ENCODE data around the gene OOEP.

Gene OOEP

GRCh38 chr6:73364121-73364520 is 5.6 kb downstream of the OOEP start:
- Histone ChIP-seq H3K4me1 (ENCODE audit: control insufficient read depth, insufficient read depth, low read length) (no peaks in the 10 kb centered on the region), H3K9ac (ENCODE audit: low read depth, low read length) (no peak overlapping the region), H3K27me3 (ENCODE audit: control insufficient read depth, insufficient read depth, low read length) (no peaks in the 10 kb centered on the region), H3K4me3 (ENCODE audit: low read depth, low read length) (no peak overlapping the region), H3K9me3 (ENCODE audit: control insufficient read depth, insufficient read depth, low read length) (no peaks in the 10 kb centered on the region), H3K36me3 (ENCODE audit: control insufficient read depth, insufficient read depth, low read length) (no peaks in the 10 kb centered on the region)

GRCh38 chr6:73363537-73363875 is 6.2 kb downstream of the OOEP start:
- no peak overlapping the region for H3K4me3 ChIP-seq (ENCODE audit: low read depth, low read length)
- H3K9ac ChIP-seq (ENCODE audit: low read depth, low read length) = no peak overlapping the region
- H3K36me3 ChIP-seq (ENCODE audit: control insufficient read depth, insufficient read depth, low read length) = no peaks in the 10 kb centered on the region
- H3K27me3 ChIP-seq (ENCODE audit: control insufficient read depth, insufficient read depth, low read length) = no peaks in the 10 kb centered on the region
- H3K4me1 ChIP-seq (ENCODE audit: control insufficient read depth, insufficient read depth, low read length) = no peaks in the 10 kb centered on the region
- no peaks in the 10 kb centered on the region for H3K9me3 ChIP-seq (ENCODE audit: control insufficient read depth, insufficient read depth, low read length)

GRCh38 chr6:73362869-73363536 is 6.7 kb downstream of the OOEP start:
- Histone ChIP-seq H3K36me3 (ENCODE audit: control insufficient read depth, insufficient read depth, low read length) (no peaks in the 10 kb centered on the region), H3K4me3 (ENCODE audit: low read depth, low read length) (no peak overlapping the region), H3K27me3 (ENCODE audit: control insufficient read depth, insufficient read depth, low read length) (no peaks in the 10 kb centered on the region), H3K9ac (ENCODE audit: low read depth, low read length) (no peak overlapping the region), H3K9me3 (ENCODE audit: control insufficient read depth, insufficient read depth, low read length) (no peaks in the 10 kb centered on the region), H3K4me1 (ENCODE audit: control insufficient read depth, insufficient read depth, low read length) (no peaks in the 10 kb centered on the region)

- Histone ChIP-seq H3K4me1 (ENCODE audit: control insufficient read depth, insufficient read depth, low read length) (no peaks in the 10 kb centered on the region), H3K4me3 (ENCODE audit: low read depth, low read length) (no peak within 1 kb of the TSS), H3K36me3 (ENCODE audit: control insufficient read depth, insufficient read depth, low read length) (no peaks in the 10 kb centered on the region), H3K9me3 (ENCODE audit: control insufficient read depth, insufficient read depth, low read length) (no peaks in the 10 kb centered on the region), H3K9ac (ENCODE audit: low read depth, low read length) (no peak within 1 kb of the TSS), H3K27me3 (ENCODE audit: control insufficient read depth, insufficient read depth, low read length) (no peaks in the 10 kb centered on the region)
Measured at GRCh38 chr6:73362358-73362757, 7.3 kb downstream of the OOEP start, which contains the start of gene KHDC3L. Gene KHDC3L (plus strand): TSS chr6:73362658. CDS start chr6:73362730, 72 bp downstream.

- Histone ChIP-seq H3K9me3 (ENCODE audit: control insufficient read depth, insufficient read depth, low read length) (no peaks in the 10 kb centered on the region), H3K27me3 (ENCODE audit: control insufficient read depth, insufficient read depth, low read length) (no peaks in the 10 kb centered on the region)
Measured at GRCh38 chr6:73353636-73354593, 15.8 kb downstream of the OOEP start, which contains the start of gene DPPA5. Gene DPPA5 (minus strand): TSS chr6:73354276. CDS start chr6:73354225, 51 bp downstream.

GRCh38 chr6:73349311-73349710 is 20.4 kb downstream of the OOEP start:
- Histone ChIP-seq H3K36me3 (ENCODE audit: control insufficient read depth, insufficient read depth, low read length) (no peaks in the 10 kb centered on the region), H3K9me3 (ENCODE audit: control insufficient read depth, insufficient read depth, low read length) (no peaks in the 10 kb centered on the region), H3K27me3 (ENCODE audit: control insufficient read depth, insufficient read depth, low read length) (no peaks in the 10 kb centered on the region), H3K9ac (ENCODE audit: low read depth, low read length) (peak overlapping the region; percentile 65), H3K4me1 (ENCODE audit: control insufficient read depth, insufficient read depth, low read length) (peaks cover 10% of the 10 kb centered on the region), H3K4me3 (ENCODE audit: low read depth, low read length) (no peak overlapping the region)

More at GRCh38 chr6:73353636-73354593, 15.8 kb downstream of the OOEP start, which contains the start of gene DPPA5:
- peaks cover 9% of the 10 kb centered on the region for H3K4me1 ChIP-seq (ENCODE audit: control insufficient read depth, insufficient read depth, low read length)
- no peak within 1 kb of the TSS for H3K4me3 ChIP-seq (ENCODE audit: low read depth, low read length)
- H3K9ac ChIP-seq (ENCODE audit: low read depth, low read length) = no peak within 1 kb of the TSS
- H3K36me3 ChIP-seq (ENCODE audit: control insufficient read depth, insufficient read depth, low read length) = no peaks in the 10 kb centered on the region

GRCh38 chr6:73348550-73349204 is 21.0 kb downstream of the OOEP start:
- peak overlapping the region; percentile 32 for H3K9ac ChIP-seq (ENCODE audit: low read depth, low read length)
- H3K27me3 ChIP-seq (ENCODE audit: control insufficient read depth, insufficient read depth, low read length) = no peaks in the 10 kb centered on the region
- no peaks in the 10 kb centered on the region for H3K36me3 ChIP-seq (ENCODE audit: control insufficient read depth, insufficient read depth, low read length)
- H3K4me3 ChIP-seq (ENCODE audit: low read depth, low read length) = no peak overlapping the region
- no peaks in the 10 kb centered on the region for H3K9me3 ChIP-seq (ENCODE audit: control insufficient read depth, insufficient read depth, low read length)
- peaks cover 10% of the 10 kb centered on the region for H3K4me1 ChIP-seq (ENCODE audit: control insufficient read depth, insufficient read depth, low read length)

GRCh38 chr6:73343164-73343563 is 26.5 kb downstream of the OOEP start:
- H3K36me3 ChIP-seq (ENCODE audit: control insufficient read depth, insufficient read depth, low read length) = no peaks in the 10 kb centered on the region
- no peak overlapping the region for H3K4me3 ChIP-seq (ENCODE audit: low read depth, low read length)

GRCh38 chr6:73342174-73342573 is 27.5 kb downstream of the OOEP start:
- Histone ChIP-seq H3K36me3 (ENCODE audit: control insufficient read depth, insufficient read depth, low read length) (no peaks in the 10 kb centered on the region), H3K9ac (ENCODE audit: low read depth, low read length) (no peak overlapping the region), H3K9me3 (ENCODE audit: control insufficient read depth, insufficient read depth, low read length) (no peaks in the 10 kb centered on the region), H3K27me3 (ENCODE audit: control insufficient read depth, insufficient read depth, low read length) (no peaks in the 10 kb centered on the region), H3K4me1 (ENCODE audit: control insufficient read depth, insufficient read depth, low read length) (no peaks in the 10 kb centered on the region), H3K4me3 (ENCODE audit: low read depth, low read length) (no peak overlapping the region)

More at GRCh38 chr6:73343164-73343563, 26.5 kb downstream of the OOEP start:
- Histone ChIP-seq H3K9me3 (ENCODE audit: control insufficient read depth, insufficient read depth, low read length) (no peaks in the 10 kb centered on the region), H3K9ac (ENCODE audit: low read depth, low read length) (no peak overlapping the region), H3K4me1 (ENCODE audit: control insufficient read depth, insufficient read depth, low read length) (peaks cover 1% of the 10 kb centered on the region), H3K27me3 (ENCODE audit: control insufficient read depth, insufficient read depth, low read length) (no peaks in the 10 kb centered on the region)

GRCh38 chr6:73341335-73341734 is 28.4 kb downstream of the OOEP start:
- no peaks in the 10 kb centered on the region for H3K4me1 ChIP-seq (ENCODE audit: control insufficient read depth, insufficient read depth, low read length)
- H3K9me3 ChIP-seq (ENCODE audit: control insufficient read depth, insufficient read depth, low read length) = no peaks in the 10 kb centered on the region
- no peaks in the 10 kb centered on the region for H3K27me3 ChIP-seq (ENCODE audit: control insufficient read depth, insufficient read depth, low read length)
- no peak overlapping the region for H3K4me3 ChIP-seq (ENCODE audit: low read depth, low read length)
- H3K36me3 ChIP-seq (ENCODE audit: control insufficient read depth, insufficient read depth, low read length) = no peaks in the 10 kb centered on the region
- H3K9ac ChIP-seq (ENCODE audit: low read depth, low read length) = no peak overlapping the region

GRCh38 chr6:73340048-73340447 is 29.6 kb downstream of the OOEP start:
- H3K36me3 ChIP-seq (ENCODE audit: control insufficient read depth, insufficient read depth, low read length) = no peaks in the 10 kb centered on the region
- no peaks in the 10 kb centered on the region for H3K27me3 ChIP-seq (ENCODE audit: control insufficient read depth, insufficient read depth, low read length)
- H3K9me3 ChIP-seq (ENCODE audit: control insufficient read depth, insufficient read depth, low read length) = no peaks in the 10 kb centered on the region
- no peak overlapping the region for H3K4me3 ChIP-seq (ENCODE audit: low read depth, low read length)
- H3K4me1 ChIP-seq (ENCODE audit: control insufficient read depth, insufficient read depth, low read length) = no peaks in the 10 kb centered on the region
- H3K9ac ChIP-seq (ENCODE audit: low read depth, low read length) = no peak overlapping the region

All from iPS-15b (cell line).